Measurements from ENCODE around the gene NMS.

DNA sequence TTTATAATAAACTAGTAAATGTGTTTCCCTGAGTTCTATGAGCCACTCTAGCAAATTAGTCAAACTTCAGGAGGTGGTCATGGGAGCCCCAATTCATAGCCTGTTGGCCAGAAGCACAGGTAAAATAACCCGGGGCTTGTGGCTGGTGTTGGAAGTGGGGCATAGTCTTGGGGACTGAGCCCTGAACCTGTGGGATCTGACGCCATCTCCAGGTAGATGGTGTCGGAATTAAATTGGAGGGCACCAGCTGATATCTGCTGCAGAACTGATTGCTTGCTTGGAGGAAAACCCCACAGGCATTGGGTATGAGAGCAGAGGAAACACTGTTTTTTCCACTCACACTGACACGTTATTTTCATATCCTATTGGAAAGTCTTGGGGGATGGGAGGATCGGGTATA lies 14.1 kb downstream of the NMS start:
- TF ChIP-seq, protein P1, sequence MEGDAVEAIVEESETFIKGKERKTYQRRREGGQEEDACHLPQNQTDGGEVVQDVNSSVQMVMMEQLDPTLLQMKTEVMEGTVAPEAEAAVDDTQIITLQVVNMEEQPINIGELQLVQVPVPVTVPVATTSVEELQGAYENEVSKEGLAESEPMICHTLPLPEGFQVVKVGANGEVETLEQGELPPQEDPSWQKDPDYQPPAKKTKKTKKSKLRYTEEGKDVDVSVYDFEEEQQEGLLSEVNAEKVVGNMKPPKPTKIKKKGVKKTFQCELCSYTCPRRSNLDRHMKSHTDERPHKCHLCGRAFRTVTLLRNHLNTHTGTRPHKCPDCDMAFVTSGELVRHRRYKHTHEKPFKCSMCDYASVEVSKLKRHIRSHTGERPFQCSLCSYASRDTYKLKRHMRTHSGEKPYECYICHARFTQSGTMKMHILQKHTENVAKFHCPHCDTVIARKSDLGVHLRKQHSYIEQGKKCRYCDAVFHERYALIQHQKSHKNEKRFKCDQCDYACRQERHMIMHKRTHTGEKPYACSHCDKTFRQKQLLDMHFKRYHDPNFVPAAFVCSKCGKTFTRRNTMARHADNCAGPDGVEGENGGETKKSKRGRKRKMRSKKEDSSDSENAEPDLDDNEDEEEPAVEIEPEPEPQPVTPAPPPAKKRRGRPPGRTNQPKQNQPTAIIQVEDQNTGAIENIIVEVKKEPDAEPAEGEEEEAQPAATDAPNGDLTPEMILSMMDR (IDR thresholded peaks at IDR 0.05): no peak
- TF ChIP-seq POLR2A (IDR thresholded peaks at IDR 0.05): no peak
